Neutrophil (primary cell): ENCODE results near the gene SPSB1.

Experiments
- H3K27ac ChIP-seq: fragments of 200-600 bp; sonication (generic); 2 replicates; pipeline ENCODE4 v1.5.1; 2016; ENCODE audit warnings: mild to moderate bottlenecking, moderate library complexity
- H3K27me3 ChIP-seq: fragments of 200-600 bp; sonication (generic); 2 replicates; pipeline ENCODE4 v1.6.0; 2016; ENCODE audit warnings: mild to moderate bottlenecking
- H3K36me3 ChIP-seq: fragments of 200-600 bp; sonication (generic); 2 replicates; pipeline ENCODE4 v1.5.1; 2017
- H3K4me1 ChIP-seq, 2 experiments: fragments of 200-600 bp in 1 of 2; sonication (generic) in 1 of 2; 1 replicate in 1 of 2; 2 replicates in 1 of 2; pipeline versions ENCODE4 v1.5.1 to v1.6.1; 2013 to 2016; ENCODE audit warnings: low read depth in 1 of 2, low read length in 1 of 2, mild to moderate bottlenecking in 1 of 2, moderate library complexity in 1 of 2; ENCODE audit not compliant: control insufficient read depth in 1 of 2, insufficient read depth in 1 of 2
- H3K4me3 ChIP-seq, 2 experiments: fragments of 200-600 bp in 1 of 2; sonication (generic) in 1 of 2; 1 replicate in 1 of 2; 2 replicates in 1 of 2; pipeline ENCODE4 v1.5.1; 2013 to 2016; ENCODE audit warnings: low read depth in 1 of 2, low read length in 1 of 2, mild to moderate bottlenecking in 1 of 2, moderate library complexity in 1 of 2
- H3K9me3 ChIP-seq: fragments of 200-600 bp; sonication (generic); 2 replicates; pipeline ENCODE4 v1.5.1; 2016
- CTCF ChIP-seq: fragments of 200-600 bp; sonication (generic); IDR thresholded peaks from 2 replicates; pipeline ENCODE4 v1.5.1; 2016; ENCODE audit warnings: antibody characterized with exemption

SPSB1 gene

DNA sequence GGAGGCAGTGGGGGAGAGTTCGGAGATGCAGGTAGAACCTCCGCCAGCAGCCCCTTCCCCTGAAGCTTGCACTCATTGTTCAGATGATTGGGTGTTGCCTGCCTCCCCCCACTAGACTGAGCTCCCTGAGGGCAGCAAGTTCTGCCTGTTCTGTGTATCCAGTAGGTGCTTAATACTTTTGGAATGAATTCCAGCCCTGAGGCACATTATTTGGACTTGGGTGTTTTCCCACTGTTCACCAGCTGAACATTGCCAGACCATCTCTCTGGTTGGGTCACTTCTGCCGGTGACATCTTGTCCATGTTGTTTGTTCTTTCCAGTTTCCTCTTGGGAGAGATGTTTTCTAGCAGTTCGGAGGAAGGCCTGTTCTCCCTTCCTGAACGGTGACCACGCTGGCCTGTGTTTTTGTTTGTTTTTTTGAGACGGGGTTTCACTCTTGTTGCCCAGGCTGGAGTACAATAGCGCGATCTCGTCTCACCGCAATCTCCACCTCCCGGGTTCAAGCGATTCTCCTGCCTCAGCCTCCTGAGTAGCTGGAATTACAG, 48.7 kb downstream of the SPSB1 start:
- no peak for TF ChIP-seq CTCF
- Histone ChIP-seq H3K9me3 (no peaks in the 10 kb centered on the region), H3K27ac (no peak overlapping the region), H3K4me3 (no peak overlapping the region), H3K4me1 (no peaks in the 10 kb centered on the region), H3K27me3 (peaks cover 2% of the 10 kb centered on the region), H3K36me3 (no peaks in the 10 kb centered on the region)

- no peak overlapping the region for H3K4me3 ChIP-seq
- TF ChIP-seq CTCF, result no peak
- H3K4me1 ChIP-seq, result no peaks in the 10 kb centered on the region
- no peak overlapping the region for H3K27ac ChIP-seq
- peaks cover 7% of the 10 kb centered on the region for H3K27me3 ChIP-seq
- no peaks in the 10 kb centered on the region for H3K9me3 ChIP-seq
- H3K36me3 ChIP-seq, result no peaks in the 10 kb centered on the region
Measured at GRCh38 chr1:9343269-9343668, 50.6 kb downstream of the SPSB1 start.

- Histone ChIP-seq H3K27me3 (peaks cover 7% of the 10 kb centered on the region), H3K4me1 (no peaks in the 10 kb centered on the region), H3K36me3 (no peaks in the 10 kb centered on the region), H3K9me3 (no peaks in the 10 kb centered on the region), H3K27ac (no peak overlapping the region), H3K4me3 (no peak overlapping the region)
- no peak for TF ChIP-seq CTCF
Measured at GRCh38 chr1:9344426-9345200, 51.9 kb downstream of the SPSB1 start.

DNA sequence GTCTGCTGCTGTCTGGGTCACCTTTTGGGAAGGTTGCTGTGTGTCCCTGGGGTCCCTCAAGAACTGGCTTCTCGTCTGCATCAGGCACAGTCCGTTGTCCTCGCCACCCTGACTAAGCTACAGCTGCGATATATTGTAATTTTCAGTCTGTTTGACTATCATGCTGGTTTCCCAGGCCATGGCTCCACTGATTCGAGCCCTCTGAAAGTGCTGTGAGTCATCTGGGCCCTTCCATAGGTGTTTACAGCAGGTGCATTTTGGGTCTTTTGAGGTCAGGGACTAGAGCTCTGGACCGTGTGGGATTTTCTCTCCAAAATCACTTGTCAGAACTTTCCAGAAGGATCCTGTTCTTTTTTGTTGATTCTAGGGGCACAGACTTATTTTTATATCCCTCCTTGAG, 52.8 kb downstream of the SPSB1 start:
- H3K27ac ChIP-seq, result no peak overlapping the region
- no peaks in the 10 kb centered on the region for H3K36me3 ChIP-seq
- H3K4me1 ChIP-seq, result no peaks in the 10 kb centered on the region
- H3K27me3 ChIP-seq, result peaks cover 7% of the 10 kb centered on the region
- H3K4me3 ChIP-seq, result no peak overlapping the region
- no peaks in the 10 kb centered on the region for H3K9me3 ChIP-seq
- no peak for TF ChIP-seq CTCF

GRCh38 chr1:9345922-9346321, 53.2 kb downstream of the SPSB1 start:
- Histone ChIP-seq H3K27me3 (peaks cover 7% of the 10 kb centered on the region), H3K36me3 (no peaks in the 10 kb centered on the region), H3K4me1 (no peaks in the 10 kb centered on the region), H3K4me3 (no peak overlapping the region), H3K9me3 (no peaks in the 10 kb centered on the region), H3K27ac (no peak overlapping the region)
- no peak for TF ChIP-seq CTCF
